Measurements from ENCODE around the gene TCIRG1. TPM values are rescaled to one million over a fixed set of nuclear protein-coding genes. Genes with fewer than 3 reads are reported as not detected.
A peak's percentile ranks its signal among the peaks of the same experiment; 100 is the strongest.

Gene TCIRG1
- total RNA-seq, 3 donors from 2014 or later: 71.4 to 135 (median 90.3) TPM

DNA sequence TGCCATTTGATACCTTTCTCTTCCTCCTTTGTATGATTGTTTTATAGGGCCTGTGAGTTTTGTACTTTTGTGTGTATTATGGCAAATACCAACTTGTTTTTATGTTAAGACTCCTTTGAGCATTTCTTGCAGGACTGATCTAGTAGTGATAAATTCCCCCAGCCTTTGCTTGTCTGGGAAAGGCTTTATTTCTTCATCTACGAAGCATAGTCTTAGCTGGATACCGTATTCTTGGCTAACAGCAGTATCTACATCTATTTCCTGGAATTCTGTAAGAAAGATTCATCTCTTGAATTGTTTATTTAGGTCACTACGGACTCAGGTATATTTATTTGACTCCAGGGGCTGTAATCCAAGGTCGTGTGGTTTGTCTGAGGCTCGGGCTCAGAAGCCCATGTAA is 14.3 kb upstream of the TCIRG1 start:
- Histone ChIP-seq H3K9me3 (peaks cover 10 to 11% of the 10 kb centered on the region in 2 donors), H3K4me3 (no peak overlapping the region), H3K27ac (no peak overlapping the region), H3K36me3 (no peaks in the 10 kb centered on the region), H3K4me1 (peaks cover 0 to 2% of the 10 kb centered on the region in 2 donors), H3K27me3 (no peaks in the 10 kb centered on the region)
- intact Hi-C loops (cut with DNase I; ENCODE audit: low total_unique reads): no loop called here
- TF ChIP-seq POLR2A (IDR thresholded peaks at IDR 0.05): no peak
- TF ChIP-seq, protein P1, sequence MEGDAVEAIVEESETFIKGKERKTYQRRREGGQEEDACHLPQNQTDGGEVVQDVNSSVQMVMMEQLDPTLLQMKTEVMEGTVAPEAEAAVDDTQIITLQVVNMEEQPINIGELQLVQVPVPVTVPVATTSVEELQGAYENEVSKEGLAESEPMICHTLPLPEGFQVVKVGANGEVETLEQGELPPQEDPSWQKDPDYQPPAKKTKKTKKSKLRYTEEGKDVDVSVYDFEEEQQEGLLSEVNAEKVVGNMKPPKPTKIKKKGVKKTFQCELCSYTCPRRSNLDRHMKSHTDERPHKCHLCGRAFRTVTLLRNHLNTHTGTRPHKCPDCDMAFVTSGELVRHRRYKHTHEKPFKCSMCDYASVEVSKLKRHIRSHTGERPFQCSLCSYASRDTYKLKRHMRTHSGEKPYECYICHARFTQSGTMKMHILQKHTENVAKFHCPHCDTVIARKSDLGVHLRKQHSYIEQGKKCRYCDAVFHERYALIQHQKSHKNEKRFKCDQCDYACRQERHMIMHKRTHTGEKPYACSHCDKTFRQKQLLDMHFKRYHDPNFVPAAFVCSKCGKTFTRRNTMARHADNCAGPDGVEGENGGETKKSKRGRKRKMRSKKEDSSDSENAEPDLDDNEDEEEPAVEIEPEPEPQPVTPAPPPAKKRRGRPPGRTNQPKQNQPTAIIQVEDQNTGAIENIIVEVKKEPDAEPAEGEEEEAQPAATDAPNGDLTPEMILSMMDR (IDR thresholded peaks at IDR 0.05): no peak
- no peak for TF ChIP-seq POLR2AphosphoS5 (IDR thresholded peaks at IDR 0.05)
- no peak for DNase-seq (ENCODE audit: low spot score in 2 of 2)

DNA sequence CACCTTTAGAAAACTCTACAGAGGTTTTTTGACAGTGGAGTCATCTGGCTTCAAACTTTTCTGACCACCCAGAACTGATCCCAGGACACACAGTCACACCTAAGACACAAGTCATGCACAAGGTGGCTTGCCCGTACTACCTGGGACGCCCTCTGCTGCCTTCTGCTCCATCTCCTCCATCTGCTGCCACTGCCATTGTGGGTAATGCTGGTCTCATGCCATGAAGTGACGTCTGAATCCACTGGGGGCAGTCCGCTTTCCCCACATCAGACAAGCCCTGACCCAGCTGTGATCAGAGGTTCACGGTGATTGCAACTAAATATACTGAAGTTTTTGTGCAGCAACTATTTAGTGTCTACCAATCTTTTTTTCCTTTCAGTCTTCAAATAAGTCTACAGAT is 13.8 kb upstream of the TCIRG1 start:
- Histone ChIP-seq H3K27me3 (no peaks in the 10 kb centered on the region), H3K36me3 (no peaks in the 10 kb centered on the region), H3K4me3 (no peak overlapping the region), H3K9me3 (peaks cover 10 to 11% of the 10 kb centered on the region in 2 donors), H3K4me1 (peaks cover 0 to 4% of the 10 kb centered on the region in 2 donors), H3K27ac (no peak overlapping the region)
- intact Hi-C loops (cut with DNase I; ENCODE audit: low total_unique reads): no loop called here
- no peak for DNase-seq (ENCODE audit: low spot score in 2 of 2)
- TF ChIP-seq POLR2AphosphoS5 (IDR thresholded peaks at IDR 0.05) (no peak), POLR2A (IDR thresholded peaks at IDR 0.05) (no peak)
- TF ChIP-seq, protein P1 (IDR thresholded peaks at IDR 0.05): no peak

DNA sequence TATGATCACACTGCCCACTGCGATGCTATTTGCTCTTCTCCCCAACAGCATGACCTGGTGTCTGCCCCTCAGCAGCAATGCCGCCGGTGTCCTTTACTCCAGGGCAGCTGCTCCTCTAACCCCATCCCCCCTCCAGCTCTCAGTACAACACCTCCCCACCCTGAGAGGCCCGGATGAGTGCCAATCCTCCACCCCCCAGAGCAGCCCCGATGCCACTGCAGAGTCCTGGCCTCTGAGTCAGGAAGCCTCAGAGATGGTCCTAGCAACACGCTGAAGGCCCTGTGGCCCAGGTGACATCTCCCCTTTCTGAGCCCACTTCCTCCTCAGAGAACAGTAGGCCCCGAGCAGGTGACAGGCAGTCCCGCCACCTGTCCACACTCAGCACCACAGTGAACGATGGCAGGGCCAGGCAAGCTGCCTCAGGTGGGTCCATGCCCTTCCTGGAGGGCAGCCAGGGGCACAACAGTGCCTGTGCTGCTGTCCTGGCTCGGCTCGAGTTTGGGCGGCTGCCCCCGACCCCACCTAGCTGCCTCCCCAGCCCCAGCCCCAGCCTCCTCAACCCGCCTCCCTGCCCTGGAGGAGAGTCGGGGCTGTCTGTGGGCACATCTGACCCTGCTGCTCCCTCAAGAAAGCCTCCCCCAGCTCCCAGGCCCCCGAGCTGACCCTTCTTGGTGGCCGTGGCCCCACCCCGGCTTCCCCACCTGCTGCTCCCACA is 12.3 kb upstream of the TCIRG1 start:
- no peaks in the 10 kb centered on the region for H3K36me3 ChIP-seq
- H3K4me3 ChIP-seq: no peak overlapping the region
- TF ChIP-seq, protein P1 (IDR thresholded peaks at IDR 0.05): no peak
- TF ChIP-seq POLR2AphosphoS5 (IDR thresholded peaks at IDR 0.05) (no peak), POLR2A (IDR thresholded peaks at IDR 0.05) (no peak)
- H3K9me3 ChIP-seq: peaks cover 10 to 11% of the 10 kb centered on the region in 2 donors
- DNase-seq (ENCODE audit: low spot score in 2 of 2): no peak
- peaks cover 2 to 4% of the 10 kb centered on the region in 2 donors for H3K4me1 ChIP-seq
- intact Hi-C loops (cut with DNase I; ENCODE audit: low total_unique reads): no loop called here
- no peaks in the 10 kb centered on the region for H3K27me3 ChIP-seq
- H3K27ac ChIP-seq: no peak overlapping the region

DNA sequence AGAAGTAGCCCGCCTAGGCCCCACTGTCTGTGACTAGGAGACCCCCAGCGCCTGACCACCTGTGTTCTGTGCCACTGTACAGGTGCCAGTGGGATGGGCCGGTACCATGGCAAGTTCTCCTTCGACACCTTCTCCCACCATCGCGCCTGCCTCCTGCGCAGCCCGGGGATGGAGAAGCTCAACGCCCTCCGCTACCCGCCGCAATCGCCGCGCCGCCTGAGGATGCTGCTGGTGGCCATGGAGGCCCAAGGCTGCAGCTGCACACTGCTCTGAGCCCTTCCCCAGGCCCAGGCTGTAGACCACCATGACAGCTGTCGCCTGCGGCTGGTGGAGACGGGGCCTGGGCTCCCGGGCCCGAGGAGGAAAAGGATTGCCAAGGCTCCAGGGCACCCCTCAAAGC is 11.2 kb upstream of the TCIRG1 start:
- Histone ChIP-seq H3K9me3 (peaks cover 10 to 11% of the 10 kb centered on the region in 2 donors), H3K27ac (no peak overlapping the region), H3K4me1 (peaks cover 4 to 9% of the 10 kb centered on the region in 2 donors), H3K4me3 (no peak overlapping the region), H3K36me3 (no peaks in the 10 kb centered on the region), H3K27me3 (no peaks in the 10 kb centered on the region)
- TF ChIP-seq POLR2AphosphoS5 (IDR thresholded peaks at IDR 0.05) (no peak), POLR2A (IDR thresholded peaks at IDR 0.05) (no peak)
- TF ChIP-seq, protein P1 (IDR thresholded peaks at IDR 0.05): no peak
- no peak for DNase-seq (ENCODE audit: low spot score in 2 of 2)
- intact Hi-C loops (cut with DNase I; ENCODE audit: low total_unique reads): no loop called here

DNA sequence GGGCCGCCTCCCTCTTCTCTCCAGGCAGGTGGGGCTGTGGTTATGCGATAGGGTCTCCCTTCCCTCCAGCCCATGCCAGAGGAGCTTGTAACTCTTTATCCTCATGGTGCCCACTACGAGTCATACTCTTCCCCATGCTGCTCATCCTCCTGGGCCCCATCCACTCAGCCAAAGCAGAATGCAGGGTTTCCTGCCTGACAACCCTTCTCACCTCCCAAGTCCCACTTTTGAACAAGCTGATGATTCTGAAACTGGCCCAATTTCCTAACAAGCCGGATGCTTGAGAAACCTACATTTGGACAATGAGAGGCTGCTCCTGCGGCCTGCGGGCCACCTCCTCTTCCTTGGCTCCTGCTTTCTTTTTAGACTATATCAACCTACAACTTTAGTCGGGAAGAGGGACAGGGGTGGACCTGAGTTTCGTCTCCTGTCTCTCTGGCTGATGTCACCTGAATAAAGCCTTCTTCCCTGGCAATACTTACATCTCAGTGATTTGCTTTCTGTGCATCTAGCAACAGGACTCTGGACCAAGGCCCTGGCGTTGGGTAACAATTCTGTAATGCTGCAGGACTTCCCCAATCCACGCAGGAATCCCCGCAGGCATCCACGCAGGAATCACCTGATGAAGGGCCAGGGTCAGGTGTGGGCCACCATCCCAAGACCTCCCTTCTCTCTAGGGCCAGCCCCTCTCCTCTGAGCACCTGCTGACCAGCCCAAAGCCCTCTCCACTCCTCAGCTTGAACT is 9.9 kb upstream of the TCIRG1 start:
- no peaks in the 10 kb centered on the region for H3K36me3 ChIP-seq
- H3K4me3 ChIP-seq: peak overlapping the region in 1 of 3 donors; percentile 83
- no peak overlapping the region for H3K27ac ChIP-seq
- intact Hi-C loops (cut with DNase I; ENCODE audit: low total_unique reads): no loop called here
- peaks cover 10 to 11% of the 10 kb centered on the region in 2 donors for H3K9me3 ChIP-seq
- no peak for DNase-seq (ENCODE audit: low spot score in 2 of 2)
- TF ChIP-seq POLR2AphosphoS5 (IDR thresholded peaks at IDR 0.05) (no peak), POLR2A (IDR thresholded peaks at IDR 0.05) (no peak)
- TF ChIP-seq, protein P1 (IDR thresholded peaks at IDR 0.05): no peak
- H3K27me3 ChIP-seq: no peaks in the 10 kb centered on the region
- H3K4me1 ChIP-seq: peaks cover 4 to 9% of the 10 kb centered on the region in 2 donors

Measured in breast epithelium (tissue), 4 donors.